ENCODE data around the gene PTPRD. TPM values are rescaled to one million over a fixed set of nuclear protein-coding genes. Genes with fewer than 3 reads are reported as not detected.

Gene PTPRD
- total RNA-seq, 1 donor = 11.5 TPM

DNA sequence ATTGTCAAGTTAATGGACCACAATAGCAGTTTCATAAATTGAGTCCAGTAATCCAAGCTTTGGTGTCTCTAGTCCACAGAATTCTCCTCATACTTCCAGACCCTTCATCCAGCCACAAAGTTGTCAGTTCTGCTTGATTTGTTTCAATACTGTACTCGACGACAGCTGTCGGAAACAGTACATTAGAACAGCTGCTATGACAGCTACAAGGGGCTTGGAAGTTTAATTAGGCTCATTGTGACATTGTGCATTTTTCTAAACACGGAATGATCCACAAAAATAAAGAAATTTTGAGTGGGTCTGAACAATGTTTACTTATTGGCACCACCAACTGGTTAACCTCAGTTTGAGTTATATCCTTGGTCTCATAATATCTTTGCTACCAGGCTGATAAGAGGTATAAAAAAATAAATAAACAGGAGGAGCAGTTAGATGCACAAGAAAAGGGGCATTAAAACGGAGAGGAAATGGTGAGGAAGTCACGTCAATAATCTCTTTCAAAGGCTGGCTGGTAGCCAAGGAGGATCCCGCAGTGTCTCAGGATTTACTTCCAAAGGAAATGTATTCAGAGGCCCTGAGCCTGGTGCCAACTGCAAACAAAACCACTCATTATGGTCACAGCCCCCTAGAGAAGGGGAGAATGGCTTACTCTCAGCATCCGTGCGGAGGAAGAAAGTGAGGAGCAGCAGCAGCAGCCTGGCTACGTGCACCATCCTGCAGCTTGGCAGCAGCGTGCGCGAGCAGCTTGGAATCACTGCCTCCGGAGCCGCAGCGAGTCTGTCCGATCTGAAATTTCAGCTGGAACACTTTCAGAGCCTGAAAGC lies 1879.5 kb downstream of the PTPRD start:
- peak overlapping the region; percentile 43 for H3K4me3 ChIP-seq (ENCODE audit: low read depth, low read length)
- TF ChIP-seq, protein P1, sequence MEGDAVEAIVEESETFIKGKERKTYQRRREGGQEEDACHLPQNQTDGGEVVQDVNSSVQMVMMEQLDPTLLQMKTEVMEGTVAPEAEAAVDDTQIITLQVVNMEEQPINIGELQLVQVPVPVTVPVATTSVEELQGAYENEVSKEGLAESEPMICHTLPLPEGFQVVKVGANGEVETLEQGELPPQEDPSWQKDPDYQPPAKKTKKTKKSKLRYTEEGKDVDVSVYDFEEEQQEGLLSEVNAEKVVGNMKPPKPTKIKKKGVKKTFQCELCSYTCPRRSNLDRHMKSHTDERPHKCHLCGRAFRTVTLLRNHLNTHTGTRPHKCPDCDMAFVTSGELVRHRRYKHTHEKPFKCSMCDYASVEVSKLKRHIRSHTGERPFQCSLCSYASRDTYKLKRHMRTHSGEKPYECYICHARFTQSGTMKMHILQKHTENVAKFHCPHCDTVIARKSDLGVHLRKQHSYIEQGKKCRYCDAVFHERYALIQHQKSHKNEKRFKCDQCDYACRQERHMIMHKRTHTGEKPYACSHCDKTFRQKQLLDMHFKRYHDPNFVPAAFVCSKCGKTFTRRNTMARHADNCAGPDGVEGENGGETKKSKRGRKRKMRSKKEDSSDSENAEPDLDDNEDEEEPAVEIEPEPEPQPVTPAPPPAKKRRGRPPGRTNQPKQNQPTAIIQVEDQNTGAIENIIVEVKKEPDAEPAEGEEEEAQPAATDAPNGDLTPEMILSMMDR (IDR thresholded peaks at IDR 0.05; ENCODE audit: insufficient read depth, low read length) = no peak
- DNase-seq (ENCODE audit: low read depth) = peak; percentile 54

GRCh38 chr9:8732367-8733075 lies 1880.3 kb downstream of the PTPRD start:
- TF ChIP-seq, protein P1 (IDR thresholded peaks at IDR 0.05; ENCODE audit: insufficient read depth, low read length) = no peak
- DNase-seq (ENCODE audit: low read depth) = no peak

DNA sequence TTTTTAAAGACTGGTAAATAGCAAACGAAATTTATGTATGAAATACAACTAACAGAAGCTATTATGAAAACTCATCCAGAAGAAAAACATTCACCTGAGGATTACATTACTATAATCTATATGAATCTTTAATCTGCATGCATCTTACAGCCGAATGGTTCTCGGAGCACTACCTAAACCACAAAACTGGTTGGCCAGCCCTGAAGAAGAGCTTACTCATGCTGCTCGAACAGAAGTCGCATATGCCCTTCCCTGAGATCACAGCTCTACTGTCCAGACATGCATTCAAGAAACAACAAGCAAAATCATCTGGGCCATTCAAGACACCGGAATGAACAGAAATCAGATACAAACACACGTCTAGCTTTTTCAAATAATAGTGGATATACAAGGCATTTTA lies 1882.2 kb downstream of the PTPRD start:
- no peak overlapping the region for H3K4me3 ChIP-seq (ENCODE audit: low read depth, low read length)
- DNase-seq (ENCODE audit: low read depth) = no peak
- TF ChIP-seq, protein P1 (IDR thresholded peaks at IDR 0.05; ENCODE audit: insufficient read depth, low read length) = no peak

More at GRCh38 chr9:8732367-8733075, 1880.3 kb downstream of the PTPRD start:
- H3K4me3 ChIP-seq (ENCODE audit: low read depth, low read length) = no peak overlapping the region

DNA sequence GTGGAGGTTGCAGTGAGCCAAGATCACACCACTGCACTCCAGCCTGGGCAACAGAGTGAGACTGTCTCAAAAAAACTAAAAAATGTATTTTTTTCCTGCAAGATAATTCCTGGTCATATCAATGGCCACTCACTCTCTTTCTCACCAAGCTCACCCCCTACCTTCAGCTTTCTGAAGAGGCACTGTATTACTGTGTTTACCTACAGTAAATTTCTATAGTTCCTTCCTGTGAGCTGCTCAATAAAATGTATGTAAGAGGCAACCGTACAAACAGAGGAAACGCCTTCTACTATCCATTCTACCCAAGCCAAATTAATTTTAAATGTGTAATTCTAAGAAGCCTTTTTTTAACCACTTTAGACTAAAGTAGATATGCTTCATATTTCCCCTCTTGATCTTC lies 1883.9 kb downstream of the PTPRD start:
- no peak for DNase-seq (ENCODE audit: low read depth)
- TF ChIP-seq, protein P1 (IDR thresholded peaks at IDR 0.05; ENCODE audit: insufficient read depth, low read length) = no peak
- H3K4me3 ChIP-seq (ENCODE audit: low read depth, low read length) = no peak overlapping the region

DNA sequence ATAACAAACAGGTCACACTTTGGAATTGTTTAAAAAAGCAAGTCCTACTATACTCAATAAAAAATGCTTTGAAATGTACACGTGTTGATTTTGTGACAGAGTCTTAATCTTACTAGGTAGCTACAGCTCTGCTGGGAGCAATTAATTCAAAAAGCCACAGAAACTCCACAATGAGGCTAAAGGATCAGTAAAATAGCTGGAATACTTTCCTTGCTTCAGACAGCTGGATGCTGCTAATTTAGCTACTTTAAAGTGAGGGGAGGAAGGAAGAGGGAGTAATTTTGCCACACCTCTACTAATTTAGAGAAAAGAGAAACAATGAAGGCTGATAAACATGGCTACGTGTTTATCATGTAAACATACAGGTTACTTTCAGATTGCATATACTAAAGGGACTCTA lies 1885.6 kb downstream of the PTPRD start:
- no peak for DNase-seq (ENCODE audit: low read depth)
- TF ChIP-seq, protein P1 (IDR thresholded peaks at IDR 0.05; ENCODE audit: insufficient read depth, low read length) = no peak
- no peak overlapping the region for H3K4me3 ChIP-seq (ENCODE audit: low read depth, low read length)

DNA sequence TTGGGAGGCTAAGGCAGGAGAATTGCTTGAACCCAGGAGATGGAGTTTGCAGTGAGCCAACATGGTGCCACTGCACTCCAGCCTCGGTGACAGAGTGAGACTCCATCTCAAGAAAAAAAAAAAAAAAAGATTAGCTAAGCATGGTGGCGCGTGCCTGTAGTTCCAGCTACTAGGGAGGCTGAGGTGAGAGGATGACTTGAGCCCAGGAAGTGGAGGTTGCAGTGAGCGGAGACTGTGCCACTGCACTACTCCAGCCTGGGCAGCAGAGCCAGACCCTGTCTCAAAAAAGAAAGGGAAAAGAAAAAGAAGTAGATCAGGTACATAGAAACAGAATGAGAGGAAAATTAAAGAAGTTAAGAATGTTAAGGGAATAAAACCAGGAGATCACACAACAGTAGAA lies 1886.1 kb downstream of the PTPRD start:
- no peak overlapping the region for H3K4me3 ChIP-seq (ENCODE audit: low read depth, low read length)
- DNase-seq (ENCODE audit: low read depth) = no peak
- TF ChIP-seq, protein P1 (IDR thresholded peaks at IDR 0.05; ENCODE audit: insufficient read depth, low read length) = no peak
